K562 (cell line): Measurements from ENCODE around the gene GRIA2. TPM values are rescaled to one million over a fixed set of nuclear protein-coding genes. Genes with fewer than 3 reads are reported as not detected.

ENCODE experiments used
- ATAC-seq: fragments of 200-7000 bp; cut with Tn5 transposase; 3 replicates; pipeline ENCODE4 v1.9.1; 2020; ENCODE audit warnings: moderate library complexity
- BruUV-seq: library from RNA; stranded (reverse); fragments of 400-500 nt; replicated peaks from 2 replicates; lab custom pipeline; 2021; lab: Mats Ljungman, UMichigan
- CTCF ChIA-PET: fragments of 300-600 bp; formaldehyde crosslinking; extraction: SDS; loops from one replicate; lab custom pipeline; 2021; ENCODE audit warnings: low intra/inter-chr PET ratio; lab: Yijun Ruan, JAX
- POLR2A ChIA-PET: fragments of 300-600, 350-650 bp; sonication (Branson Sonifier 250); formaldehyde crosslinking; extraction: SDS; loops from one replicate; lab custom pipeline; 2021; ENCODE audit warnings: antibody characterized with exemption, inconsistent platforms; lab: Yijun Ruan, JAX
- DNase-seq, 4 experiments: peaks; one replicate each; pipeline versions ENCODE4 v3.0.0 to v3.0.0-alpha.2; 2011 to 2018; ENCODE audit warnings: low spot score in 3 of 4, mixed read lengths in 3 of 4; ENCODE audit errors: extremely low read depth in 1 of 4
- FAIRE-seq: peaks from 2 replicates; lab custom pipeline; 2011; peaks lifted over from hg19 to GRCh38; lab: Jason Lieb, UNC
- H2AFZ ChIP-seq: 2 replicates; pipeline ENCODE4 v1.6.0; 2011; ENCODE audit warnings: low read depth, low read length, control low read depth, inconsistent platforms
- H3K27ac ChIP-seq: fragments of 200-600 bp; 3 replicates; pipeline ENCODE4 v1.8.0; 2011; ENCODE audit warnings: low read depth, mild to moderate bottlenecking, control low read depth, inconsistent platforms, low read length, moderate library complexity, mixed read lengths; ENCODE audit errors: extremely low read depth
- H3K27me3 ChIP-seq, 2 experiments: fragments of 300-600 bp in 1 of 2; 2 replicates in 1 of 2; 3 replicates in 1 of 2; pipeline versions ENCODE4 v1.6.0 to v1.8.0; 2011; ENCODE audit warnings: inconsistent platforms in 2 of 2, low read length in 2 of 2, mild to moderate bottlenecking in 1 of 2, mixed read lengths in 1 of 2, moderate library complexity in 1 of 2; ENCODE audit not compliant: control insufficient read depth in 2 of 2, insufficient read depth in 2 of 2
- H3K36me3 ChIP-seq: fragments of 300-600 bp; 3 replicates; pipeline ENCODE4 v1.8.0; 2011; ENCODE audit warnings: mild to moderate bottlenecking, low read length, inconsistent platforms; ENCODE audit not compliant: control insufficient read depth, insufficient read depth
- H3K4me1 ChIP-seq, 2 experiments: fragments of 200-600 bp in 1 of 2; replicated peaks in 1 of 2; 2 replicates in 1 of 2; 3 replicates in 1 of 2; pipeline versions ENCODE4 v1.5.1 to v1.8.0; 2011; ENCODE audit warnings: inconsistent platforms in 2 of 2, low read length in 2 of 2, mild to moderate bottlenecking in 1 of 2, mixed read lengths in 1 of 2, moderate library complexity in 1 of 2; ENCODE audit not compliant: control insufficient read depth in 2 of 2, insufficient read depth in 2 of 2
- H3K4me2 ChIP-seq: 2 replicates; pipeline ENCODE4 v1.6.1; 2011; ENCODE audit warnings: low read length, control low read depth, inconsistent platforms, mixed read lengths; ENCODE audit not compliant: insufficient read depth
- H3K4me3 ChIP-seq: fragments of 200-600 bp; sonication (generic), shearing (Covaris generic); 2 replicates; pipeline ENCODE4 v1.5.1; 2016; ENCODE audit warnings: control low read depth, inconsistent platforms
- H3K79me2 ChIP-seq: fragments of 200-600 bp; 3 replicates; pipeline ENCODE4 v1.8.0; 2011; ENCODE audit warnings: low read length, inconsistent platforms; ENCODE audit not compliant: control insufficient read depth, insufficient read depth
- H3K9ac ChIP-seq, 2 experiments: 2 replicates each; pipeline versions ENCODE4 v1.6.0 to v1.6.1; 2011; ENCODE audit warnings: low read depth in 2 of 2, low read length in 2 of 2, control low read depth in 1 of 2, inconsistent platforms in 1 of 2, mild to moderate bottlenecking in 1 of 2, mixed read lengths in 1 of 2; ENCODE audit not compliant: insufficient read depth in 1 of 2
- H3K9me1 ChIP-seq: one replicate; pipeline ENCODE4 v1.6.0; 2011; ENCODE audit warnings: inconsistent platforms, mild to moderate bottlenecking, low read length, moderate library complexity; ENCODE audit not compliant: control insufficient read depth, insufficient read depth
- H3K9me3 ChIP-seq: replicated peaks from 2 replicates; pipeline ENCODE4 v1.5.1; 2011; ENCODE audit warnings: low read depth, low read length, inconsistent platforms; ENCODE audit not compliant: control insufficient read depth, insufficient read depth
- H4K20me1 ChIP-seq: replicated peaks from 2 replicates; pipeline ENCODE4 v1.6.1; 2011; ENCODE audit warnings: low read length, inconsistent platforms, mixed read lengths; ENCODE audit not compliant: control insufficient read depth, insufficient read depth
- BRD4 ChIP-seq: fragments of 200-600 bp; sonication (generic); IDR thresholded peaks from 2 replicates; pipeline ENCODE4 v1.6.1; 2017; ENCODE audit warnings: inconsistent platforms
- CAMTA2 ChIP-seq: fragments of 250-450 bp; sonication (Bioruptor Pico); conservative IDR thresholded peaks from 2 replicates; pipeline ENCODE4 v1.5.1; 2022
- SMAD2 ChIP-seq: fragments of 150-350 bp; IDR thresholded peaks from 2 replicates; pipeline ENCODE4 v1.6.1; 2014; ENCODE audit warnings: low read depth, mild to moderate bottlenecking, low read length
- TRIM24 ChIP-seq, 2 experiments: fragments of 450-650 bp; IDR thresholded peaks; 2 replicates each; pipeline ENCODE4 v1.6.1; 2016
- WGBS: fragments of 100-300 bp; shearing (Covaris generic); methylation state at CpG from one replicate; pipeline ENCODE4 v1.1.6; 2016; ENCODE audit warnings: low coverage, mixed read lengths; ENCODE audit not compliant: insufficient coverage; ENCODE audit errors: missing lambda C conversion rate; 5-methylcytosine and 5-hydroxymethylcytosine counted together
- in situ Hi-C: fragments of 300-500 bp; cut with MboI; formaldehyde crosslinking; loops from 4 replicates; pipeline ENCODE4 v1.15.0; 2018; ENCODE audit warnings: inconsistent platforms, mixed read lengths
- intact Hi-C: fragments of 100-400 bp; cut with micrococcal nuclease; formaldehyde crosslinking; loops from 2 replicates; pipeline ENCODE4 v1.14.2; 2022
- polyA plus RNA-seq, 8 experiments: library from polyadenylated mRNA; depleted of rRNA in 4 of 8; stranded (reverse) in 5 of 8; unstranded in 3 of 8; fragments of >200 nt; fragmentation: Nextera tagmentation in 2 of 8; fragmentation: Illumina TruSeq in 1 of 8; extraction: Ambion mirVana in 2 of 8; extraction: Trizol in 1 of 8; gene quantifications; 2 replicates each; pipeline versions ENCODE4 v1.2.1 to v1.2.3, GENCODE V29; 2011 to 2014; ENCODE audit warnings: inconsistent platforms in 1 of 8, missing spikeins in 1 of 8
- total RNA-seq, 7 experiments: library from RNA; depleted of rRNA in 6 of 7; stranded (reverse); fragments of >200 nt in 6 of 7; fragmentation: Illumina TruSeq in 2 of 7; extraction: Trizol in 2 of 7; gene quantifications; 2 replicates each; pipeline versions ENCODE4 v1.2.1 to v1.2.3, GENCODE V29; 2011 to 2021; ENCODE audit warnings: low replicate concordance in 1 of 7
- TF ChIP-seq, protein P1 (sequence below): sonication (generic); formaldehyde crosslinking; IDR thresholded peaks from 2 replicates; pipeline ENCODE4 v1.8.1; 2023; ENCODE audit warnings: mild to moderate bottlenecking, missing genetic modification reagents
- TF ChIP-seq, protein P2 (sequence below), 3 experiments: IDR thresholded peaks in 2 of 3; conservative IDR thresholded peaks in 1 of 3; 2 replicates each; pipeline ENCODE4 v1.5.1; 2011 to 2012; ENCODE audit warnings: low read length in 3 of 3, mild to moderate bottlenecking in 3 of 3, control low read depth in 2 of 3, improper control_type of control experiment in 1 of 3, inconsistent platforms in 1 of 3, low read depth in 1 of 3, mixed read lengths in 1 of 3, moderate library complexity in 1 of 3; ENCODE audit not compliant: insufficient read depth in 2 of 3
- TF ChIP-seq, protein P3 (sequence below): sonication (generic); formaldehyde crosslinking; IDR thresholded peaks from 2 replicates; pipeline ENCODE4 v1.8.1; 2022; ENCODE audit warnings: missing genetic modification reagents
- TF ChIP-seq, protein P4 (sequence below): fragments of 250-450 bp; sonication (Bioruptor Pico); IDR thresholded peaks from 2 replicates; pipeline ENCODE4 v1.8.0; 2021; ENCODE audit warnings: mild to moderate bottlenecking, moderate library complexity
- TF ChIP-seq, protein P5 (sequence below): fragments of 250-450 bp; sonication (Bioruptor Pico); IDR thresholded peaks from 2 replicates; pipeline ENCODE4 v1.8.0; 2021; ENCODE audit warnings: moderate library complexity, mild to moderate bottlenecking, inconsistent platforms

The GRIA2 gene
- total and polyA plus RNA-seq, 9 of the 15 experiments (the other 6 are each of a cell fraction or from before 2014, with no cell fraction given) = 0.07 TPM; not detected in 8

DNA sequence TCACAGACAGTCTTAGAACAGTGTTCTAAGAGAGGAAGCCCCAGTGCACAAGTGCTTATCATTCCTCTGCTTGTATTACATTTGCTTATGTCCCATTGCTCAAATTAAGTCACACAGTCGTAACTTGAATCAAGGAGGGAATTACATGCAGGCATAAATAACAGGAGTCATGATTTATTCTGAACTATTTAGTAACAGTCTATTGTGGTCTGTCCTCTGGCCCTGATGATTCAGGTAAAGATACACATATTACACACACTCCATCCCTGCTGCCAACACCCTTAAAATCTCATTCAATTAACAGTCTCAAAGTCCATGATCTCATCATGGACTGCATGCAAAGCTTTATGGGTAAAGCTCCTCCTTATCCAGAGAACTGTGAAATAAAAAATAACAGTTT lies 60.1 kb downstream of the GRIA2 start:
- no peaks in the 10 kb centered on the region for H4K20me1 ChIP-seq
- ATAC-seq = no peak
- no peak for FAIRE-seq
- DNase-seq = no peak
- CTCF ChIA-PET = no interaction called here
- no peaks in the 10 kb centered on the region for H3K36me3 ChIP-seq
- WGBS = 0% methylated on average over 1 of the region's 1 CpG
- no peaks in the 10 kb centered on the region for H3K4me1 ChIP-seq
- TF ChIP-seq, protein P1, sequence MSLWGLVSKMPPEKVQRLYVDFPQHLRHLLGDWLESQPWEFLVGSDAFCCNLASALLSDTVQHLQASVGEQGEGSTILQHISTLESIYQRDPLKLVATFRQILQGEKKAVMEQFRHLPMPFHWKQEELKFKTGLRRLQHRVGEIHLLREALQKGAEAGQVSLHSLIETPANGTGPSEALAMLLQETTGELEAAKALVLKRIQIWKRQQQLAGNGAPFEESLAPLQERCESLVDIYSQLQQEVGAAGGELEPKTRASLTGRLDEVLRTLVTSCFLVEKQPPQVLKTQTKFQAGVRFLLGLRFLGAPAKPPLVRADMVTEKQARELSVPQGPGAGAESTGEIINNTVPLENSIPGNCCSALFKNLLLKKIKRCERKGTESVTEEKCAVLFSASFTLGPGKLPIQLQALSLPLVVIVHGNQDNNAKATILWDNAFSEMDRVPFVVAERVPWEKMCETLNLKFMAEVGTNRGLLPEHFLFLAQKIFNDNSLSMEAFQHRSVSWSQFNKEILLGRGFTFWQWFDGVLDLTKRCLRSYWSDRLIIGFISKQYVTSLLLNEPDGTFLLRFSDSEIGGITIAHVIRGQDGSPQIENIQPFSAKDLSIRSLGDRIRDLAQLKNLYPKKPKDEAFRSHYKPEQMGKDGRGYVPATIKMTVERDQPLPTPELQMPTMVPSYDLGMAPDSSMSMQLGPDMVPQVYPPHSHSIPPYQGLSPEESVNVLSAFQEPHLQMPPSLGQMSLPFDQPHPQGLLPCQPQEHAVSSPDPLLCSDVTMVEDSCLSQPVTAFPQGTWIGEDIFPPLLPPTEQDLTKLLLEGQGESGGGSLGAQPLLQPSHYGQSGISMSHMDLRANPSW (CRISPR knock-in tag) = no peak
- TF ChIP-seq TRIM24 (IDR thresholded peaks at IDR 0.05) = no peak
- TF ChIP-seq, protein P2, sequence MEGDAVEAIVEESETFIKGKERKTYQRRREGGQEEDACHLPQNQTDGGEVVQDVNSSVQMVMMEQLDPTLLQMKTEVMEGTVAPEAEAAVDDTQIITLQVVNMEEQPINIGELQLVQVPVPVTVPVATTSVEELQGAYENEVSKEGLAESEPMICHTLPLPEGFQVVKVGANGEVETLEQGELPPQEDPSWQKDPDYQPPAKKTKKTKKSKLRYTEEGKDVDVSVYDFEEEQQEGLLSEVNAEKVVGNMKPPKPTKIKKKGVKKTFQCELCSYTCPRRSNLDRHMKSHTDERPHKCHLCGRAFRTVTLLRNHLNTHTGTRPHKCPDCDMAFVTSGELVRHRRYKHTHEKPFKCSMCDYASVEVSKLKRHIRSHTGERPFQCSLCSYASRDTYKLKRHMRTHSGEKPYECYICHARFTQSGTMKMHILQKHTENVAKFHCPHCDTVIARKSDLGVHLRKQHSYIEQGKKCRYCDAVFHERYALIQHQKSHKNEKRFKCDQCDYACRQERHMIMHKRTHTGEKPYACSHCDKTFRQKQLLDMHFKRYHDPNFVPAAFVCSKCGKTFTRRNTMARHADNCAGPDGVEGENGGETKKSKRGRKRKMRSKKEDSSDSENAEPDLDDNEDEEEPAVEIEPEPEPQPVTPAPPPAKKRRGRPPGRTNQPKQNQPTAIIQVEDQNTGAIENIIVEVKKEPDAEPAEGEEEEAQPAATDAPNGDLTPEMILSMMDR (IDR thresholded peaks at IDR 0.05 in 2 of 3, conservative IDR thresholded peaks at IDR 0.05 in 1 of 3; ENCODE audit: insufficient read depth in 2 of 3, low read depth in 1 of 3, low read length in 3 of 3) = no peak
- TF ChIP-seq, protein P3, sequence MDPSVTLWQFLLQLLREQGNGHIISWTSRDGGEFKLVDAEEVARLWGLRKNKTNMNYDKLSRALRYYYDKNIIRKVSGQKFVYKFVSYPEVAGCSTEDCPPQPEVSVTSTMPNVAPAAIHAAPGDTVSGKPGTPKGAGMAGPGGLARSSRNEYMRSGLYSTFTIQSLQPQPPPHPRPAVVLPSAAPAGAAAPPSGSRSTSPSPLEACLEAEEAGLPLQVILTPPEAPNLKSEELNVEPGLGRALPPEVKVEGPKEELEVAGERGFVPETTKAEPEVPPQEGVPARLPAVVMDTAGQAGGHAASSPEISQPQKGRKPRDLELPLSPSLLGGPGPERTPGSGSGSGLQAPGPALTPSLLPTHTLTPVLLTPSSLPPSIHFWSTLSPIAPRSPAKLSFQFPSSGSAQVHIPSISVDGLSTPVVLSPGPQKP (CRISPR knock-in tag) = no peak
- TF ChIP-seq BRD4 = no peak
- TF ChIP-seq, protein P4, sequence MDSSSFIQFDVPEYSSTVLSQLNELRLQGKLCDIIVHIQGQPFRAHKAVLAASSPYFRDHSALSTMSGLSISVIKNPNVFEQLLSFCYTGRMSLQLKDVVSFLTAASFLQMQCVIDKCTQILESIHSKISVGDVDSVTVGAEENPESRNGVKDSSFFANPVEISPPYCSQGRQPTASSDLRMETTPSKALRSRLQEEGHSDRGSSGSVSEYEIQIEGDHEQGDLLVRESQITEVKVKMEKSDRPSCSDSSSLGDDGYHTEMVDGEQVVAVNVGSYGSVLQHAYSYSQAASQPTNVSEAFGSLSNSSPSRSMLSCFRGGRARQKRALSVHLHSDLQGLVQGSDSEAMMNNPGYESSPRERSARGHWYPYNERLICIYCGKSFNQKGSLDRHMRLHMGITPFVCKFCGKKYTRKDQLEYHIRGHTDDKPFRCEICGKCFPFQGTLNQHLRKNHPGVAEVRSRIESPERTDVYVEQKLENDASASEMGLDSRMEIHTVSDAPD (CRISPR knock-in tag) = no peak
- TF ChIP-seq CAMTA2 (CRISPR knock-in tag) = no peak
- no peak for TF ChIP-seq SMAD2
- TF ChIP-seq, protein P5, sequence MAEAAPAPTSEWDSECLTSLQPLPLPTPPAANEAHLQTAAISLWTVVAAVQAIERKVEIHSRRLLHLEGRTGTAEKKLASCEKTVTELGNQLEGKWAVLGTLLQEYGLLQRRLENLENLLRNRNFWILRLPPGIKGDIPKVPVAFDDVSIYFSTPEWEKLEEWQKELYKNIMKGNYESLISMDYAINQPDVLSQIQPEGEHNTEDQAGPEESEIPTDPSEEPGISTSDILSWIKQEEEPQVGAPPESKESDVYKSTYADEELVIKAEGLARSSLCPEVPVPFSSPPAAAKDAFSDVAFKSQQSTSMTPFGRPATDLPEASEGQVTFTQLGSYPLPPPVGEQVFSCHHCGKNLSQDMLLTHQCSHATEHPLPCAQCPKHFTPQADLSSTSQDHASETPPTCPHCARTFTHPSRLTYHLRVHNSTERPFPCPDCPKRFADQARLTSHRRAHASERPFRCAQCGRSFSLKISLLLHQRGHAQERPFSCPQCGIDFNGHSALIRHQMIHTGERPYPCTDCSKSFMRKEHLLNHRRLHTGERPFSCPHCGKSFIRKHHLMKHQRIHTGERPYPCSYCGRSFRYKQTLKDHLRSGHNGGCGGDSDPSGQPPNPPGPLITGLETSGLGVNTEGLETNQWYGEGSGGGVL = no peak
- no peak overlapping the region for H3K4me2 ChIP-seq
- in situ Hi-C loops (no loop called here), intact Hi-C loops (no loop called here)
- H3K9ac ChIP-seq = no peak overlapping the region
- POLR2A ChIA-PET = no interaction called here
- no peak overlapping the region for H3K27ac ChIP-seq
- H2AFZ ChIP-seq = no peak overlapping the region
- H3K9me3 ChIP-seq = no peaks in the 10 kb centered on the region
- BruUV-seq = no TSS peak
- no peak overlapping the region for H3K4me3 ChIP-seq
- H3K79me2 ChIP-seq = no peaks in the 10 kb centered on the region
- no peaks in the 10 kb centered on the region for H3K9me1 ChIP-seq
- no peaks in the 10 kb centered on the region for H3K27me3 ChIP-seq
